HepG2 (cell line): ENCODE data around the gene ENG. TPM values are rescaled to one million over a fixed set of nuclear protein-coding genes. Genes with fewer than 3 reads are reported as not detected.

Experiments
- DRAP1 ChIP-seq: IDR thresholded peaks from 2 replicates; pipeline ENCODE4 v1.6.1; 2016; ENCODE audit warnings: missing genetic modification reagents, missing compliant biosample characterization
- ELF4 ChIP-seq: sonication (generic); formaldehyde crosslinking; IDR thresholded peaks from 2 replicates; pipeline ENCODE4 v1.5.0; 2020; ENCODE audit warnings: missing genetic modification reagents, mild to moderate bottlenecking, moderate library complexity, borderline replicate concordance
- HNF4A ChIP-seq: sonication (generic); formaldehyde crosslinking; IDR thresholded peaks from 2 replicates; pipeline ENCODE4 v1.4.0; 2020; ENCODE audit warnings: missing genetic modification reagents
- HNRNPLL ChIP-seq: fragments of 200-400 bp; formaldehyde crosslinking; IDR thresholded peaks from 2 replicates; pipeline ENCODE4 v1.6.1; 2017; ENCODE audit warnings: mild to moderate bottlenecking, low read depth, low read length; ENCODE audit not compliant: poor library complexity, severe bottlenecking
- MED13 ChIP-seq: sonication (generic); formaldehyde crosslinking; IDR thresholded peaks from 2 replicates; pipeline ENCODE4 v1.5.0; 2020; ENCODE audit warnings: missing genetic modification reagents
- MEIS1 ChIP-seq: sonication (generic); formaldehyde crosslinking; IDR thresholded peaks from 2 replicates; pipeline ENCODE4 v1.9.0; 2021; ENCODE audit warnings: mild to moderate bottlenecking, missing genetic modification reagents, moderate library complexity, borderline replicate concordance
- PITX1 ChIP-seq: sonication (generic); formaldehyde crosslinking; IDR thresholded peaks from 2 replicates; pipeline ENCODE4 v1.5.1; 2020; ENCODE audit warnings: mild to moderate bottlenecking, missing genetic modification reagents
- SAP130 ChIP-seq: IDR thresholded peaks from 2 replicates; pipeline ENCODE4 v1.6.1; 2016; ENCODE audit warnings: low read depth
- ZBTB7B ChIP-seq: sonication (generic); formaldehyde crosslinking; IDR thresholded peaks from 2 replicates; pipeline ENCODE4 v1.4.0; 2020; ENCODE audit warnings: missing genetic modification reagents
- ZKSCAN5 ChIP-seq: sonication (generic); formaldehyde crosslinking; IDR thresholded peaks from 2 replicates; pipeline ENCODE4 v1.5.1; 2020; ENCODE audit warnings: mild to moderate bottlenecking, missing genetic modification reagents
- ZNF205 ChIP-seq: IDR thresholded peaks from 2 replicates; pipeline ENCODE4 v1.6.1; 2018; ENCODE audit warnings: missing biosample characterization, missing genetic modification reagents
- ZNF224 ChIP-seq: sonication (generic); formaldehyde crosslinking; IDR thresholded peaks from 2 replicates; pipeline ENCODE4 v1.5.0; 2020; ENCODE audit warnings: mild to moderate bottlenecking, missing genetic modification reagents
- ZNF318 ChIP-seq: sonication (generic); formaldehyde crosslinking; IDR thresholded peaks from 2 replicates; pipeline ENCODE4 v1.4.0; 2020; ENCODE audit warnings: mild to moderate bottlenecking, missing genetic modification reagents
- ZSCAN21 ChIP-seq: sonication (generic); formaldehyde crosslinking; IDR thresholded peaks from 2 replicates; pipeline ENCODE4 v1.8.0; 2022; ENCODE audit warnings: mild to moderate bottlenecking, missing genetic modification reagents, moderate library complexity, borderline replicate concordance
- polyA plus RNA-seq, 8 experiments: library from polyadenylated mRNA; depleted of rRNA in 3 of 8; stranded (reverse) in 7 of 8; unstranded in 1 of 8; fragments of >200 nt; fragmentation: Illumina TruSeq in 4 of 8; extraction: Trizol in 4 of 8; gene quantifications; 2 replicates each; pipeline versions ENCODE4 v1.2.1 to v1.2.3, GENCODE V29; 2011 to 2016; ENCODE audit warnings: low read depth in 4 of 8, missing spikeins in 1 of 8, mixed read lengths in 1 of 8; ENCODE audit not compliant: insufficient read depth in 1 of 8
- total RNA-seq, 5 experiments: library from RNA; depleted of rRNA; stranded (reverse); fragments of >200 nt; fragmentation: Illumina TruSeq; extraction: Trizol; gene quantifications; 2 replicates each; pipeline ENCODE4 v1.2.3, GENCODE V29; 2016; ENCODE audit warnings: low read depth in 1 of 5
- TF ChIP-seq, protein P1 (sequence below): sonication (generic); formaldehyde crosslinking; conservative IDR thresholded peaks from 2 replicates; pipeline ENCODE4 v1.5.0; 2020; ENCODE audit warnings: missing genetic modification reagents
- TF ChIP-seq, protein P2 (sequence below): sonication (generic); formaldehyde crosslinking; IDR thresholded peaks from 2 replicates; pipeline ENCODE4 v1.8.0; 2022; ENCODE audit warnings: missing genetic modification reagents, mild to moderate bottlenecking, moderate library complexity, borderline replicate concordance

Gene ENG
- total and polyA plus RNA-seq, 2 of the 13 experiments (the other 11 are each of a cell fraction or from before 2014, with no cell fraction given): 0.02 to 1.1 TPM

DNA sequence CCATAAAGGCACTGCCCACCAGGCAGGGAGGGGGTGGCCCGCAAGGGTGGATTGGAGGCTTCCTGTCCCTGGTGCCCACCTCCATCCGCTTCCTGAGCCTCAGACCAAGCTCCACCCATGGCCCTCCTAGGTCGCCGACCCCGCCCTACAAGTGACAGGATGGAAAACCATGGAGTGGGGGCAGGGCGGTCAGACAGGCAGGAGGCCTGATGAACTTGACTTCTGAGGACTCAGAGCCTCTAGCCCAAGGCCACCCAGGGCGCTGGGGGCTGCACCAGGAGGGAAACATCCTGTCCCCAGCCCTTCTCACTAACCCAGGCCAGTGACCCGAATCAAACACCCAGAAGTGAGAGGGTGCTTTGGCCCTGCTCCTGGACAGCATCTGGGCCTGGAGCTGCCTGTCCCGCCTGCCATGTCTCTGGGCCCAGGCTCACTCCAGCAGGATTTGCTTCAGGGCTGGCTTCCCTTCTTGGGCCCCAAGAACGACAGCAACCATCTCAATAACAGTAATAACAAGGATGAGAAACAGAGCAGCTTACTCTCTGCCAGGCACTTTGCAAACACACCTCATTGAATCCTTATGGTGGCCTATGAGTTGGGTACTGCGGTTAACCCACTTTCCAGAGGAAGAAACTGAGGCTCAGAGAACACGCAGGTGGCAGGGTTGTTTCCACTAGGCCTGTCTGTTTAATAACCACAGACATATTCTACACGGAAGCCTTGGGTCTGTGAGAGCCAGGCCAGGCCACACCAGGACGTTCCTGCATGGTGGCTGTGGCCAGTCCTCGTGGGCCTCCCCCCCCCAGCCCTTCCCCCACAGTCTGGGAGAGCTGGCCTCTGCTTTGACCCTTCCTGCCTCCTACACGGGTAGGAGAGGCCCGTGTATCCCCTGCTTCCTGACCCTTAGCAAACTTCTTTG lies 49.4 kb upstream of the ENG start (continued):
- TF ChIP-seq ZNF318 (CRISPR knock-in tag) (peak; percentile 47; the same call in 1 of the 2 replicates), ZSCAN21 (peak; percentile 40; the same call in 1 of the 2 replicates), ZNF224 (CRISPR knock-in tag) (no peak), PITX1 (CRISPR knock-in tag) (peak; percentile 73), MEIS1 (CRISPR knock-in tag) (peak; percentile 91; the same call in 1 of the 2 replicates), ZNF205 (CRISPR knock-in tag) (0 out of 2 replicates have a peak, but pooled peaks have one; percentile 49), ZKSCAN5 (CRISPR knock-in tag) (no peak), MED13 (CRISPR knock-in tag) (no peak), DRAP1 (CRISPR knock-in tag) (peak; percentile 72), HNF4A (CRISPR knock-in tag) (peak; percentile 67; the same call in 1 of the 2 replicates), ELF4 (CRISPR knock-in tag) (no peak), HNRNPLL (no peak), SAP130 (CRISPR knock-in tag) (peak; percentile 95), ZBTB7B (peak; percentile 83)
- TF ChIP-seq, protein P1, sequence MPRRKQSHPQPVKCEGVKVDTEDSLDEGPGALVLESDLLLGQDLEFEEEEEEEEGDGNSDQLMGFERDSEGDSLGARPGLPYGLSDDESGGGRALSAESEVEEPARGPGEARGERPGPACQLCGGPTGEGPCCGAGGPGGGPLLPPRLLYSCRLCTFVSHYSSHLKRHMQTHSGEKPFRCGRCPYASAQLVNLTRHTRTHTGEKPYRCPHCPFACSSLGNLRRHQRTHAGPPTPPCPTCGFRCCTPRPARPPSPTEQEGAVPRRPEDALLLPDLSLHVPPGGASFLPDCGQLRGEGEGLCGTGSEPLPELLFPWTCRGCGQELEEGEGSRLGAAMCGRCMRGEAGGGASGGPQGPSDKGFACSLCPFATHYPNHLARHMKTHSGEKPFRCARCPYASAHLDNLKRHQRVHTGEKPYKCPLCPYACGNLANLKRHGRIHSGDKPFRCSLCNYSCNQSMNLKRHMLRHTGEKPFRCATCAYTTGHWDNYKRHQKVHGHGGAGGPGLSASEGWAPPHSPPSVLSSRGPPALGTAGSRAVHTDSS (CRISPR knock-in tag): no peak
- TF ChIP-seq, protein P2, sequence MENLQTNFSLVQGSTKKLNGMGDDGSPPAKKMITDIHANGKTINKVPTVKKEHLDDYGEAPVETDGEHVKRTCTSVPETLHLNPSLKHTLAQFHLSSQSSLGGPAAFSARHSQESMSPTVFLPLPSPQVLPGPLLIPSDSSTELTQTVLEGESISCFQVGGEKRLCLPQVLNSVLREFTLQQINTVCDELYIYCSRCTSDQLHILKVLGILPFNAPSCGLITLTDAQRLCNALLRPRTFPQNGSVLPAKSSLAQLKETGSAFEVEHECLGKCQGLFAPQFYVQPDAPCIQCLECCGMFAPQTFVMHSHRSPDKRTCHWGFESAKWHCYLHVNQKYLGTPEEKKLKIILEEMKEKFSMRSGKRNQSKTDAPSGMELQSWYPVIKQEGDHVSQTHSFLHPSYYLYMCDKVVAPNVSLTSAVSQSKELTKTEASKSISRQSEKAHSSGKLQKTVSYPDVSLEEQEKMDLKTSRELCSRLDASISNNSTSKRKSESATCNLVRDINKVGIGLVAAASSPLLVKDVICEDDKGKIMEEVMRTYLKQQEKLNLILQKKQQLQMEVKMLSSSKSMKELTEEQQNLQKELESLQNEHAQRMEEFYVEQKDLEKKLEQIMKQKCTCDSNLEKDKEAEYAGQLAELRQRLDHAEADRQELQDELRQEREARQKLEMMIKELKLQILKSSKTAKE: peak; percentile 99
